DMS114 treated with DMSO at 0.1 percent for 48 hours (cell line): ENCODE data around the gene KCNK10.

Experiments
- DNase-seq: peaks from one replicate; lab custom pipeline; 2025; ENCODE audit not compliant: unreplicated experiment; lab: John Stamatoyannopoulos, UW

Gene KCNK10

GRCh38 chr14:88229428-88229827 is 93.6 kb downstream of the KCNK10 start:
- DNase-seq: no peak

- no peak for DNase-seq
These were observed 94.4 kb downstream of the KCNK10 start for GRCh38 chr14:88228522-88229236.

GRCh38 chr14:88227693-88228092 is 95.4 kb downstream of the KCNK10 start:
- DNase-seq: no peak

GRCh38 chr14:88225721-88226120 is 97.3 kb downstream of the KCNK10 start:
- DNase-seq: no peak

GRCh38 chr14:88218119-88218915 is 104.8 kb downstream of the KCNK10 start:
- no peak for DNase-seq

- no peak for DNase-seq
These were observed 110.4 kb downstream of the KCNK10 start for GRCh38 chr14:88212691-88213090.

- no peak for DNase-seq
These were observed 112.6 kb downstream of the KCNK10 start for GRCh38 chr14:88210426-88210825.

- DNase-seq: no peak
These were observed 113.8 kb downstream of the KCNK10 start for GRCh38 chr14:88209273-88209672.

GRCh38 chr14:88208858-88209257 is 114.2 kb downstream of the KCNK10 start:
- no peak for DNase-seq

- no peak for DNase-seq
These were observed 118.8 kb downstream of the KCNK10 start for GRCh38 chr14:88204221-88204620.

GRCh38 chr14:88203291-88203690 is 119.8 kb downstream of the KCNK10 start:
- DNase-seq: no peak

GRCh38 chr14:88202286-88202685 is 120.8 kb downstream of the KCNK10 start:
- DNase-seq: no peak

GRCh38 chr14:88201851-88202250 is 121.2 kb downstream of the KCNK10 start:
- no peak for DNase-seq

GRCh38 chr14:88199882-88200281 is 123.2 kb downstream of the KCNK10 start:
- no peak for DNase-seq

- DNase-seq: no peak
These were observed 124.6 kb downstream of the KCNK10 start for GRCh38 chr14:88198446-88198845.

- no peak for DNase-seq
These were observed 126.1 kb downstream of the KCNK10 start for GRCh38 chr14:88196925-88197324.

GRCh38 chr14:88196116-88196890 is 126.8 kb downstream of the KCNK10 start:
- no peak for DNase-seq

- DNase-seq: no peak
These were observed 127.4 kb downstream of the KCNK10 start for GRCh38 chr14:88195676-88196075.

- no peak for DNase-seq
These were observed 128.5 kb downstream of the KCNK10 start for GRCh38 chr14:88194531-88194930.

GRCh38 chr14:88191605-88192004 is 131.5 kb downstream of the KCNK10 start:
- no peak for DNase-seq

GRCh38 chr14:88189417-88190191 is 133.5 kb downstream of the KCNK10 start:
- DNase-seq: peak; percentile 48
